ENCODE data around the gene MAPK8.

DNA sequence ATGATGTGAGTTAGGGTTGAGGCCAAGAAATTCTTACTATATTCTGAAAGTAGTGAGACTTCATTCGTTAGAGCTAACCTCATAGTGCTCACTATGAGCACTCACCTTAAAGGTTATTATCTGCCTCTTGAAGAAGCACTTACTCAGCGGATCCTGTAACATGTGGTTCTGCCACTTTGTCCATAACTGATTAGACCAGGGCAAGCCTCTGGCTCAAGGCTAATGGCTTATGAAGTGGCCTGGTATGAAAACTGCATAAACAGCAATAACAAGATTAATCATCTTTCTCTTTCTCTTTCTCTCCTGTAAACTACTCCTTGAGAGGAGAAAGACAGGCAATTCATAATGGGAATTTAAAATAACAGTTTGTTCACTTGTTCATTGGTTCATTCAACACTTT lies 82.8 kb downstream of the MAPK8 start:
- TF ChIP-seq, protein P1, sequence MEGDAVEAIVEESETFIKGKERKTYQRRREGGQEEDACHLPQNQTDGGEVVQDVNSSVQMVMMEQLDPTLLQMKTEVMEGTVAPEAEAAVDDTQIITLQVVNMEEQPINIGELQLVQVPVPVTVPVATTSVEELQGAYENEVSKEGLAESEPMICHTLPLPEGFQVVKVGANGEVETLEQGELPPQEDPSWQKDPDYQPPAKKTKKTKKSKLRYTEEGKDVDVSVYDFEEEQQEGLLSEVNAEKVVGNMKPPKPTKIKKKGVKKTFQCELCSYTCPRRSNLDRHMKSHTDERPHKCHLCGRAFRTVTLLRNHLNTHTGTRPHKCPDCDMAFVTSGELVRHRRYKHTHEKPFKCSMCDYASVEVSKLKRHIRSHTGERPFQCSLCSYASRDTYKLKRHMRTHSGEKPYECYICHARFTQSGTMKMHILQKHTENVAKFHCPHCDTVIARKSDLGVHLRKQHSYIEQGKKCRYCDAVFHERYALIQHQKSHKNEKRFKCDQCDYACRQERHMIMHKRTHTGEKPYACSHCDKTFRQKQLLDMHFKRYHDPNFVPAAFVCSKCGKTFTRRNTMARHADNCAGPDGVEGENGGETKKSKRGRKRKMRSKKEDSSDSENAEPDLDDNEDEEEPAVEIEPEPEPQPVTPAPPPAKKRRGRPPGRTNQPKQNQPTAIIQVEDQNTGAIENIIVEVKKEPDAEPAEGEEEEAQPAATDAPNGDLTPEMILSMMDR (conservative IDR thresholded peaks at IDR 0.05), result no peak
- no peak for TF ChIP-seq ZFX (IDR thresholded peaks at IDR 0.05)
